GM21367 (cell line): ENCODE data around the gene ZNF599.
"Not testable (repeated sequence)": the region's sequence is repeated elsewhere in the genome, so short reads cannot be mapped to it uniquely, and the experiment has no call there.

Source experiments
- ATAC-seq: cut with Tn5 transposase; IDR thresholded peaks from one replicate; pipeline ENCODE4 v1.9.1; 2021; ENCODE audit not compliant: unreplicated experiment

ZNF599 gene

DNA sequence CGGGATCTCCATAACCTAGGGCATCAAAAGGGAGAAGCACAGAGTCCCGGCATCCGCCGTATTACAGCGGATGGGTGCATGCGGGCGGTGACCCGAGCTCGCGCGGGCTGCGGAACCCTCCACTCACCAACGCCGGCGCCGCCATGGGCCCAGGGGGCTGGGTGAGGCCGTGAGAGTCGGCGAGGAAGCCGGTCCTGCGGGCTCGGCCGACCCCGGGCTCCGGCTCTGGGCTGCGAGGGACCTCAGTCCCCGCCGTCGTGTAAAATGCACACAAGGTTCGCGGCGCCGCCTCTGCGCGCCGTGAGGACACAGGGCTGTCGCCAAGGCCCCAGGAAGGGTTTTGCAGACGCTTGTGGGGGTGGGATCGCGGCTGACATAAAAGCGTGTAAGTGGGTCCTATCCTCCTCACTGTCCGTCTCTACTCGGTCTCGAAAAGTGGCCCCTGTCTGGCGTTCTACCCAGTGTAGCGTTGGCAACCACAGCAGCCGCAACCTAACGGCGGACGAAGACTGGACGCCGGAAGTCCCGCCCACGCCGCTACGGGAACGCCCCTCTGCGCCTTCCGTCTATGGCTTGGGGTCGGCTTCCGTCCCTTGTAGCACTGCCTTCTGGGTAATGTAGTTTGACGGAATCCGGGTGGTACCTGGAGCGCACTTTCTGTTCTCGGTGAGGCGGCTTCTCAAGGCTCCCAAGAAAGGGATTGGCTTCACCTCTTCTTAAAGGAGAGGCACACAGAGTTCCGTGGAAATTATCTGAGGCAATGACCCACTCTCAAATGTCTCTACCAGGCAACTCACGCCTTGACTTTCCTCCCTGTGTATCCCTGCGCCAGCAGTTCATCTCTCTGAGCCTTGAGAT lies at the start of gene ZNF599:
ZNF599 (minus strand) TSS at position 519 of the 858 bp plus-strand sequence; CDS start at position 145, 374 bp downstream.
- ATAC-seq, result peak; percentile 90

DNA sequence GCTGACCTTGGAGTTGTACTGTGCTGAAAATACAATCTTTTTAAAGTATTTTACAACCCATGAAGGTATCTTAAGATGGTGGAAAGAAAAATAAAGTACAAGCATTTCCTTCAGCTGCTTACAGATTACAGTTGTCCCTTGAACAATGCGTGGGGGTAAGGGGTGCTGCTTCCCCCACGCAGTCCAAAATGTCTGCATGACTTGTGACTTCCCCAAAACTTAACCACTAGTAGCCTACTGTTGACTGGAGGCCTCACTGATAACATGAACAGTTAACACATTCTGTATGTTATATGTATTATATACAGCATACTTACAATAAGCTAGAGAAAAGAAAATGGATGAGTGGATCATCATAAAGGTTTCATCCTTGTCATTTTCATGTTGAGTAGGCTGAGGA lies 45.3 kb upstream of the ZNF599 start:
- ATAC-seq, result no peak

DNA sequence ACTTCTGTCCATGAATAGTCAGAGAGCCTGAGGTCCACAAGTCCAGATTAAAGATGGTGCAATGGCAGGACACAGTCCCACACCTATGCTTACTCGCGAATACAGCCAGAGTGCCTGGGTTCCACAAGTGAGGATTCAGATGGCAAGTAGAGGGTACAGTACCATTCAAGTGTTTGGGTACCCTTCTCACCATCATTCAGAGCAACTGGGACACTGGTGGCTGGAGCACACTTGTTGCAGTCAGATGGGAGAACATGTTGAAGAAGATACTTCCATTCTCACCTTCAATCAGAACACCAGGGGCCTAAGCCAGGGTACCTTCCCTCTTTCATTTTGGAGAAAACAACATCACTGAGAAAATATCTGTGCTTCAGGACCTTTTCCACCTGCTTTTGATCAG lies 43.7 kb upstream of the ZNF599 start:
- no peak for ATAC-seq

DNA sequence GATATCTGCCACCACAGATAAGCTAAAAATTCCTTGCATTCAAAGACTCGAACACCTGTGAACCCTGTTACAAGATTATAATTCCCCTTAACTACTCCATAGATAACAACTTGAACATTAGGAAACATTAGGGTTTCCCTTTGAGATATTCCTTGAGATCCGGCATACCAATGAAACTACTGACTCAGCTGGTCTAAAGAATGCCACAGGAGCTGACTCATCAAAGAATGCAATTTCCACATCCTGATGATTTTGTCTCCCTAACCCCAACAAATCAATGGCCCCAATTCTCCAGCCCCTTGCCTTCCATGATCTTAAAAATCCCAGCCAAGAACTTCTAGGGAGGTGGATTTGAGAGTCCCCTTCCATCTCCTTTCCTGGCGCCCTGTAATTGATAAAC lies 35.6 kb upstream of the ZNF599 start:
- no peak for ATAC-seq

GRCh38 chr19:34806976-34807860 lies 34.2 kb upstream of the ZNF599 start:
- no peak for ATAC-seq

GRCh38 chr19:34804115-34804514 lies 31.1 kb upstream of the ZNF599 start:
- ATAC-seq, result no peak

DNA sequence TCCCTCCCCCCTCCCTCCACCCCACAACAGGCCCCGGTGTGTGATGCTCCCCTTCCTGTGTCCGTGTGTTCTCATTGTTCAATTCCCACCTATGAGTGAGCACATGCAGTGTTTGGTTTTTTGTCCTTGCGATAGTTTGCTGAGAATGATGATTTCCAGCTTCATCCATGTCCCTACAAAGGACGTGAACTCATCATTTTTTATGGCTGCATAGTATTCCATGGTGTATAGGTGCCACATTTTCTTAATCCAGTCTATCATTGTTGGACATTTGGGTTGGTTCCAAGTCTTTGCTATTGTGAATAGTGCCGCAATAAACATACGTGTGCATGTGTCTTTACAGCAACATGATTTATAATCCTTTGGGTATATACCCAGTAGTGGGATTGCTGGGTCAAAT lies 23.9 kb upstream of the ZNF599 start:
- not testable (repeated sequence) for ATAC-seq

DNA sequence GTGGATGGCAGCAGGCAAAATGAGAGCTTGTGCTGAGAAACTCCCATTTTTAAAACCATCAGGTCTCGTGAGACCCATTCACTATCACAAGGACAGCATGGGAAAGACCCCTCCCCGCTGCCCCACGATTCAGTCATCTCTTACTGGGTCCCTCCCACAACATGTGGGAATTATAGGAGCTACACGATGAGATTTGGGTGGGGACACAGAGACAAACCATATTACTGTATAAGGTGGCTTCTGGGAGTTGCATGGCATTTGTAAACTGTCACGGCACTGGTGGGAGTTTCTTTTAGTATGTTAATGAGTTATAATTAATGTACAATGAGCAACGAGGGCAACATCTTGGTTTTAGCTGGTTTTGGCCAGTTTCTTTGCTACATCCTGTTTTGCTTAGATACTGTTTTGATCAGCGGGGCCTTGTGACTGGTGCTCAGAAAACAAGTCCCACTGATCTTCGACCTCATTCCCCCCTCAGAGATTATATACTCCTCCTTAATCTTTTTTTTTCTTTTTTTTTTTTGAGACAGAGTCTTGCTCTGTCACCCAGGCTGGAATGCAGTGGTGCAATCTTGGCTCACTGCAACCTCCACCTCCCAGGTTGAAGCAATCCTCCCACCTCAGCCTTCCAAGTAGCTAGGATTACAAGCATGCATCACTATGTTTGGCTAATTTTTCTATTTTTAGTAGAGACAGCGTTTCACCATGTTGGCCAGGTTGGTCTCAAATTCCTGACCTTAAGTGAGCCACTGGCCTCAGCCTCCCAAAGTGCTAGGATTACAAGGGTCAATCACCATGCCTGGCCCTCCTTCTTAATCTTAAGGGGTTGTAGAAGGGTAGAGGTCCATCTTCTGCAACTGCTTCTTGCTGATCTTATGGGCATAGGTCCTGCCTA lies 21.3 kb upstream of the ZNF599 start:
- ATAC-seq, result no peak

DNA sequence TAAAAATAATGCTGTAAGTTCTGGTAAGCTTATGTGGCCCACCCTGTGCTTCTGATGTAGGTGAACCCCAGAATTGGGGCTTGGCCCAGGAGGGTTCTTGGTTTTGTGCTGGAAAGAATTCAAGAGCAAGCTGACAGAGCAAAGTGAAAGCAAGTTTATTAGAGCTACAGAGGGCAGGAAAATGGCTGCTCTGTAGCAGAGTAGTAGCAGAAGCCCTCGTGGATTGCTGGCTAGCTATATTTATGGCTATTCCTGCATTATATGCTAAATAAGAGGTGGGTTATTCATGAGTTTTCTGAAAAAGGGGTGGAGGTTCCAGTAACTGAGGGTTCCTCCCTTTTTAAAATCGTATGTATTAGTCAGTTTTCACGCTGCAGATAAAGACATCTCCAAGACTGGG lies 20.6 kb upstream of the ZNF599 start:
- no peak for ATAC-seq

- ATAC-seq, result no peak
Measured at GRCh38 chr19:34788074-34788473, 15.1 kb upstream of the ZNF599 start.

- ATAC-seq, result no peak
Measured at GRCh38 chr19:34787059-34787824, 14.2 kb upstream of the ZNF599 start.

GRCh38 chr19:34786236-34786635 lies 13.2 kb upstream of the ZNF599 start:
- ATAC-seq, result no peak

- ATAC-seq, result no peak
Measured at GRCh38 chr19:34779652-34780051, 6.6 kb upstream of the ZNF599 start.

DNA sequence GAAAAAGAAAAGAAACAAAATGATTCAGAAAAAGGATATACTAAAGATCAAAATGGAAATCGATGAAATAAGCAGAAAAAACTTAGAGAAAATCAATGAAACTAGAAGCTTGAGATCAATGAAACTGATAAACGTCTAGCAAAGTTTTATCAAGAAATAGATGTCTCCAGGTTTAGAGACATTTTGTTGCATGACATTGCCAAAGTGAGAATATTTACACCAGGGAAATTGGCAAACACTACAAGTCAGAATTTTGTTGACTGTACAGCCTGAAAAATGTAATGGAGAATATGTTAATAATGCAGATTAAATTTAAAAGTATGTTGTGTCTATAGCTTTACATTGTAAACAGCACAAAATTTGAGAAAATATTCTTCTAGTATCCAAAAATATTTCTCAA lies 5.3 kb upstream of the ZNF599 start:
- ATAC-seq, result no peak

DNA sequence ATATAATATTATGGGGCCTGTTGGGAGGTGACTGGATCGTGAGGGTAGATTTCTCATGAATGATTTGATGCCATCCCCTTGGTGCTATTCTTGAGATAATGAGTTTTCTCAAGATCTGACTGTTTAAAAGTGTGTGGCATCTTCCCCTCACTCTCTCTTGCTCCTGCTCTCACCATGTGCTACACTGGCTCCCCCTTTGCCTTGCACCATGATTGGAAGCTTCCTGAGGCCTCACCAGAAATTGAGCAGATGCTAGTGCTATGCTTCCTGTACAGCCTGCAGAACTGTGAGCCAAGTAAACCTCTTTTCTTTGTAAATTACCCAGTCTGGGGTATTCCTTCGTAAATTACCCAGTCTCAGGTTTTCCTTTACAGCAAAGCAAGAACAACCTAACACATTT lies 1.8 kb upstream of the ZNF599 start:
- no peak for ATAC-seq

DNA sequence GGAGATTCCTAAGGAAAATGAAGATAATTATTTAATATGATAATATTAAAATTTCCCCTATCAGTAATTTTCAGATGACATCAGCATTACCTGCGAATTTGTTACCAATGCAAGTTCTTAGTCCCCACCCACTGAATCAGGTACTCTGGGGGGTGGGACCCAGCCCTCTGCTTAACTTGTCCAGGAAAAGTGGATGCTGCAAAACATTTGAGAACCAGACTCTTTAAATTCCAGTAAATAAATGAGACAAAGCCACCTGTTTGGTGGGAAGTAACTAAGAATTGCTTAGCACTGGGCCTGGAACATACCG lies 495 bp upstream of the ZNF599 start:
- ATAC-seq, result no peak

- no peak for ATAC-seq
Measured at GRCh38 chr19:34767951-34768350, 5.1 kb downstream of the ZNF599 start.

DNA sequence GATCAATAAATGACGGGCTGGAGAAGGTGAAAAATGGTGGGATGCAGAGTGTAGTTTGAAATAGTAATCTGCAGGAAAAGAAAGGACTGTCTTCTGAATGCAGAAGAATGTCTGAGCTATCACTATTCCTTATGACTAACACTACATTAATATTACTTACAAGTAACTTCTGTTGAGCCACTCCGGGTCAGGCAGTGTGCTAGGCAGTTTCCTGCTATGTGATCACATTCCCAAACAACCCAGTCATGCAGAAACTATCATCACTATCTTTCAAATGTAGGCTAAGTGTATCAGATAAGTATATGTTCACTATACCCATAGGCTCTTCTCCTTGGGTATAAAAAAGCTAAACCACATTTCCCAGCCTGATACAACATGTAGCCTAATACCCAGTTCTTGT lies 6.6 kb downstream of the ZNF599 start:
- ATAC-seq, result no peak

DNA sequence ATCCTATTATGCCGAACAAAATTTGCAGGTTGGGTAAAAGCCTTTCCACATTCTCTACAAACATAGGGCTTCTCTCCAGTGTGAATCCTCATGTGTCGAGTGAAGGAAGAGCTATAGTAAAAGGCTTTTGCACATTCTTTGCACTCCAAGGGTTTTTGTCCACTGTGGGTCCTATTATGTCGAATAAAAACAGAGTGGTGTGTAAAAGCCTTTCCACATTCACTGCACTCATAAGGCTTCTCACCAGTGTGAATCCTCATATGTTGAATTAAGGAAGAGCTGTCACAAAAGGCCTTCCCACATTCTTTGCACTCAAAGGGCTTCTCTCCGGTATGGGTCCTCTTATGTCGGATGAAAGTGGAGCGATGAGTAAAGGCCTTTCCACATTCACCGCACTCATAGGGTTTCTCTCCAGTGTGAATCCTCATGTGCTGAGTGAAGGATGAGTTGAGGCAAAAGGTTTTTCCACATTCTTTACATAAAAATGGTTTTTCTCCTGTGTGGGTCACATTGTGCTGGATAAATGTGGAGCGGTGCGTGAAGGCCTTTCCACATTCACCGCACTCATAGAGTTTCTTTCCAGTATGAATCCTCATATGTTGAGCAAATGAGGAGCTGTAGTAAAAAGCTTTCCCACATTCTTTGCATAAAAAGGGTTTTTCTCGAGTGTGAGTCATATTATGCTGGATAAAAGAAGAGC lies 13.6 kb downstream of the ZNF599 start:
- ATAC-seq, result no peak

GRCh38 chr19:34757441-34757840 lies 15.6 kb downstream of the ZNF599 start:
- ATAC-seq, result no peak
